Thyroid gland (tissue), 4 donors: ENCODE data around the gene SP1. TPM values are rescaled to one million over a fixed set of nuclear protein-coding genes. Genes with fewer than 3 reads are reported as not detected.

Experiments
- DNase-seq, 2 donors: peaks; one replicate each; pipeline ENCODE4 v3.0.0-alpha.2; 2019
- H3K27ac ChIP-seq, 3 donors: fragments of 200-600 bp; sonication (generic); 1 replicate in 2 of 3; 2 replicates in 1 of 3; pipeline ENCODE4 v1.5.1; 2016 to 2019; ENCODE audit warnings: mild to moderate bottlenecking in 1 of 3, moderate library complexity in 1 of 3
- H3K27me3 ChIP-seq: fragments of 200-600 bp; sonication (generic); one replicate; pipeline ENCODE4 v1.5.1; 2019
- H3K36me3 ChIP-seq, 2 donors: fragments of 200-600 bp; sonication (generic); one replicate each; pipeline ENCODE4 v1.5.1; 2016 to 2019
- H3K4me1 ChIP-seq, 2 donors: fragments of 200-600 bp; sonication (generic); one replicate each; pipeline ENCODE4 v1.5.1; 2017 to 2019
- H3K4me3 ChIP-seq, 3 donors: fragments of 200-600 bp; sonication (generic); replicated peaks in 1 of 3; 1 replicate in 2 of 3; 2 replicates in 1 of 3; pipeline ENCODE4 v1.5.1; 2016; ENCODE audit warnings: mild to moderate bottlenecking in 1 of 3
- H3K9me3 ChIP-seq: fragments of 200-600 bp; sonication (generic); one replicate; pipeline ENCODE4 v1.5.1; 2017
- CTCF ChIP-seq, 6 experiments: fragments of 200-600 bp in 3 of 6; fragments of 450-650 bp in 3 of 6; sonication (generic) in 3 of 6; IDR thresholded peaks; one replicate each; pipeline ENCODE4 v1.5.1; 2016 to 2019; ENCODE audit warnings: antibody characterized with exemption in 6 of 6, mild to moderate bottlenecking in 2 of 6, inconsistent platforms in 1 of 6, moderate library complexity in 1 of 6
- POLR2A ChIP-seq, 2 donors: fragments of 450-650 bp; IDR thresholded peaks; one replicate each; pipeline ENCODE4 v1.6.1; 2017; ENCODE audit warnings: antibody characterized with exemption in 2 of 2, mild to moderate bottlenecking in 2 of 2, moderate library complexity in 1 of 2
- WGBS, 2 donors: methylation state at CpG; one replicate each; pipeline ENCODE4 v1.1.5; 2017; 5-methylcytosine and 5-hydroxymethylcytosine counted together
- intact Hi-C: fragments of 100-400 bp; cut with DNase I; formaldehyde crosslinking; loops from one replicate; pipeline ENCODE4 v1.15.1; 2023
- total RNA-seq, 4 donors: library from RNA; depleted of rRNA; stranded (reverse); fragments of >200 nt; gene quantifications; one replicate each; pipeline ENCODE4 v1.2.3, GENCODE V29; 2016

SP1 gene
- total RNA-seq, 4 donors from 2014 or later = 55.9 to 73.1 (median 67.7) TPM

GRCh38 chr12:53459097-53459496 is 79.1 kb downstream of the SP1 start:
- no peak for DNase-seq
- intact Hi-C loops = loop anchor here (5.0 kb wide), 1 partner anchor 48 kb away; the partner anchor contains the start of gene NPFF
- Histone ChIP-seq H3K36me3 (peaks cover 91 to 98% of the 10 kb centered on the region in 2 donors), H3K27ac (no peak overlapping the region), H3K27me3 (no peaks in the 10 kb centered on the region), H3K9me3 (no peaks in the 10 kb centered on the region), H3K4me1 (peaks cover 3 to 8% of the 10 kb centered on the region in 2 donors), H3K4me3 (no peak overlapping the region)
- 80 to 82% methylated on average over 4 of the region's 4 CpGs for WGBS, 2 donors
- no peak for TF ChIP-seq CTCF (IDR thresholded peaks at IDR 0.05)
- TF ChIP-seq POLR2A (IDR thresholded peaks at IDR 0.05) = no peak

GRCh38 chr12:53461059-53461458 is 81.1 kb downstream of the SP1 start:
- H3K4me3 ChIP-seq = no peak overlapping the region
- no peak for DNase-seq
- H3K36me3 ChIP-seq = peaks cover 95 to 100% of the 10 kb centered on the region in 2 donors
- intact Hi-C loops = no loop called here
- no peaks in the 10 kb centered on the region for H3K27me3 ChIP-seq
- TF ChIP-seq CTCF (IDR thresholded peaks at IDR 0.05) (no peak), POLR2A (IDR thresholded peaks at IDR 0.05) (no peak)
- 87 to 89% methylated on average over 3 of the region's 3 CpGs for WGBS, 2 donors
- no peaks in the 10 kb centered on the region for H3K9me3 ChIP-seq
- H3K4me1 ChIP-seq = no peaks in the 10 kb centered on the region
- H3K27ac ChIP-seq = no peak overlapping the region

GRCh38 chr12:53461591-53461990 is 81.6 kb downstream of the SP1 start:
- Histone ChIP-seq H3K4me1 (no peaks in the 10 kb centered on the region), H3K27me3 (no peaks in the 10 kb centered on the region), H3K4me3 (no peak overlapping the region), H3K36me3 (peaks cover 95 to 100% of the 10 kb centered on the region in 2 donors), H3K9me3 (no peaks in the 10 kb centered on the region), H3K27ac (no peak overlapping the region)
- TF ChIP-seq CTCF (IDR thresholded peaks at IDR 0.05) = no peak
- no peak for TF ChIP-seq POLR2A (IDR thresholded peaks at IDR 0.05)
- WGBS, 2 donors = 90 to 92% methylated on average over 8 of the region's 8 CpGs
- intact Hi-C loops = no loop called here
- no peak for DNase-seq

- Histone ChIP-seq H3K4me3 (no peak overlapping the region), H3K27ac (no peak overlapping the region), H3K4me1 (no peaks in the 10 kb centered on the region), H3K27me3 (no peaks in the 10 kb centered on the region), H3K9me3 (no peaks in the 10 kb centered on the region), H3K36me3 (peaks cover 100% of the 10 kb centered on the region in 2 donors)
- intact Hi-C loops = no loop called here
- 79 to 83% methylated on average over 3 of the region's 3 CpGs for WGBS, 2 donors
- no peak for TF ChIP-seq CTCF (IDR thresholded peaks at IDR 0.05)
- TF ChIP-seq POLR2A (IDR thresholded peaks at IDR 0.05) = no peak
- DNase-seq = no peak
These were observed 83.0 kb downstream of the SP1 start for GRCh38 chr12:53462935-53463334.

- peaks cover 100% of the 10 kb centered on the region in 2 donors for H3K36me3 ChIP-seq
- H3K9me3 ChIP-seq = no peaks in the 10 kb centered on the region
- H3K27ac ChIP-seq = no peak overlapping the region
- H3K4me1 ChIP-seq = no peaks in the 10 kb centered on the region
- no peak for DNase-seq
- WGBS, 2 donors = 68 to 69% methylated on average over 5 of the region's 5 CpGs
- TF ChIP-seq POLR2A (IDR thresholded peaks at IDR 0.05) = no peak
- no peak overlapping the region for H3K4me3 ChIP-seq
- H3K27me3 ChIP-seq = no peaks in the 10 kb centered on the region
- intact Hi-C loops = no loop called here
These were observed 84.0 kb downstream of the SP1 start for GRCh38 chr12:53463802-53464560.
